Activated CD4-positive, CD25-positive, alpha-beta regulatory T cell treated with anti-CD3 and anti-CD28 coated beads, Interleukin-2, amount 50 U/mL, for 72 hours (primary cell): ENCODE results near the gene PEX14.
"Not testable (repeated sequence)": the region's sequence is repeated elsewhere in the genome, so short reads cannot be mapped to it uniquely, and the experiment has no call there.

ENCODE experiments used
- DNase-seq: peaks from one replicate; pipeline ENCODE4 v3.0.0; 2021

The PEX14 gene

GRCh38 chr1:10450836-10451235 is 23.9 kb upstream of the PEX14 start:
- no peak for DNase-seq

GRCh38 chr1:10451287-10451686 is 23.5 kb upstream of the PEX14 start:
- DNase-seq: no peak

GRCh38 chr1:10456048-10456447 is 18.7 kb upstream of the PEX14 start:
- no peak for DNase-seq

GRCh38 chr1:10456661-10457060 is 18.1 kb upstream of the PEX14 start:
- no peak for DNase-seq

- DNase-seq: not testable (repeated sequence)
These were observed 17.3 kb upstream of the PEX14 start for GRCh38 chr1:10457462-10457861.

GRCh38 chr1:10457875-10458274 is 16.9 kb upstream of the PEX14 start:
- no peak for DNase-seq

GRCh38 chr1:10459184-10459583 is 15.6 kb upstream of the PEX14 start:
- no peak for DNase-seq

- DNase-seq: no peak
These were observed 7.7 kb upstream of the PEX14 start for GRCh38 chr1:10467078-10467477.

GRCh38 chr1:10470043-10470442 is 4.7 kb upstream of the PEX14 start:
- no peak for DNase-seq

- no peak for DNase-seq
These were observed 3.1 kb upstream of the PEX14 start for GRCh38 chr1:10471411-10472219.

GRCh38 chr1:10472220-10473144 is 2.3 kb upstream of the PEX14 start, which contains the start of gene DFFA:
Gene DFFA, minus strand, starts transcription at chr1:10472529. Its CDS starts 71 bp downstream, at chr1:10472458.
- DNase-seq: peak; percentile 86

GRCh38 chr1:10473145-10473765 is 1.5 kb upstream of the PEX14 start:
- DNase-seq: no peak

- not testable (repeated sequence) for DNase-seq
These were observed 489 bp upstream of the PEX14 start for GRCh38 chr1:10474309-10474612.

- no peak for DNase-seq
These were observed 760 bp downstream of the PEX14 start for GRCh38 chr1:10475510-10475909.

GRCh38 chr1:10479296-10479695 is 4.5 kb downstream of the PEX14 start:
- no peak for DNase-seq

- no peak for DNase-seq
These were observed 5.9 kb downstream of the PEX14 start for GRCh38 chr1:10480614-10481013.

- DNase-seq: no peak
These were observed 9.8 kb downstream of the PEX14 start for GRCh38 chr1:10484521-10484920.

- no peak for DNase-seq
These were observed 14.7 kb downstream of the PEX14 start for GRCh38 chr1:10489291-10490055.

- DNase-seq: no peak
These were observed 15.7 kb downstream of the PEX14 start for GRCh38 chr1:10490286-10490970.

GRCh38 chr1:10494418-10494753 is 19.6 kb downstream of the PEX14 start:
- no peak for DNase-seq

GRCh38 chr1:10494754-10495474 is 20.2 kb downstream of the PEX14 start:
- peak; percentile 89 for DNase-seq

GRCh38 chr1:10495475-10495817 is 20.7 kb downstream of the PEX14 start:
- DNase-seq: no peak
